ENCODE results near the gene ASXL1. TPM values are rescaled to one million over a fixed set of nuclear protein-coding genes. Genes with fewer than 3 reads are reported as not detected.

The ASXL1 gene
- total and polyA plus RNA-seq, 2 experiments from 2014 or later = 10.4 to 29.0 TPM

DNA sequence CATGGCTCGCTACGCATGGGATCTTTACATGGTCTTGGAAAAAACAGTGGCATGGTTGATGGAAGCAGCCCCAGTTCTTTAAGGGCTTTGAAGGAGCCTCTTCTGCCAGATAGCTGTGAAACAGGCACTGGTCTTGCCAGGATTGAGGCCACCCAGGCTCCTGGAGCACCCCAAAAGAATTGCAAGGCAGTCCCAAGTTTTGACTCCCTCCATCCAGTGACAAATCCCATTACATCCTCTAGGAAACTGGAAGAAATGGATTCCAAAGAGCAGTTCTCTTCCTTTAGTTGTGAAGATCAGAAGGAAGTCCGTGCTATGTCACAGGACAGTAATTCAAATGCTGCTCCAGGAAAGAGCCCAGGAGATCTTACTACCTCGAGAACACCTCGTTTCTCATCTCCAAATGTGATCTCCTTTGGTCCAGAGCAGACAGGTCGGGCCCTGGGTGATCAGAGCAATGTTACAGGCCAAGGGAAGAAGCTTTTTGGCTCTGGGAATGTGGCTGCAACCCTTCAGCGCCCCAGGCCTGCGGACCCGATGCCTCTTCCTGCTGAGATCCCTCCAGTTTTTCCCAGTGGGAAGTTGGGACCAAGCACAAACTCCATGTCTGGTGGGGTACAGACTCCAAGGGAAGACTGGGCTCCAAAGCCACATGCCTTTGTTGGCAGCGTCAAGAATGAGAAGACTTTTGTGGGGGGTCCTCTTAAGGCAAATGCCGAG lies 78.2 kb downstream of the ASXL1 start (continued):
- TF ChIP-seq, protein P1, sequence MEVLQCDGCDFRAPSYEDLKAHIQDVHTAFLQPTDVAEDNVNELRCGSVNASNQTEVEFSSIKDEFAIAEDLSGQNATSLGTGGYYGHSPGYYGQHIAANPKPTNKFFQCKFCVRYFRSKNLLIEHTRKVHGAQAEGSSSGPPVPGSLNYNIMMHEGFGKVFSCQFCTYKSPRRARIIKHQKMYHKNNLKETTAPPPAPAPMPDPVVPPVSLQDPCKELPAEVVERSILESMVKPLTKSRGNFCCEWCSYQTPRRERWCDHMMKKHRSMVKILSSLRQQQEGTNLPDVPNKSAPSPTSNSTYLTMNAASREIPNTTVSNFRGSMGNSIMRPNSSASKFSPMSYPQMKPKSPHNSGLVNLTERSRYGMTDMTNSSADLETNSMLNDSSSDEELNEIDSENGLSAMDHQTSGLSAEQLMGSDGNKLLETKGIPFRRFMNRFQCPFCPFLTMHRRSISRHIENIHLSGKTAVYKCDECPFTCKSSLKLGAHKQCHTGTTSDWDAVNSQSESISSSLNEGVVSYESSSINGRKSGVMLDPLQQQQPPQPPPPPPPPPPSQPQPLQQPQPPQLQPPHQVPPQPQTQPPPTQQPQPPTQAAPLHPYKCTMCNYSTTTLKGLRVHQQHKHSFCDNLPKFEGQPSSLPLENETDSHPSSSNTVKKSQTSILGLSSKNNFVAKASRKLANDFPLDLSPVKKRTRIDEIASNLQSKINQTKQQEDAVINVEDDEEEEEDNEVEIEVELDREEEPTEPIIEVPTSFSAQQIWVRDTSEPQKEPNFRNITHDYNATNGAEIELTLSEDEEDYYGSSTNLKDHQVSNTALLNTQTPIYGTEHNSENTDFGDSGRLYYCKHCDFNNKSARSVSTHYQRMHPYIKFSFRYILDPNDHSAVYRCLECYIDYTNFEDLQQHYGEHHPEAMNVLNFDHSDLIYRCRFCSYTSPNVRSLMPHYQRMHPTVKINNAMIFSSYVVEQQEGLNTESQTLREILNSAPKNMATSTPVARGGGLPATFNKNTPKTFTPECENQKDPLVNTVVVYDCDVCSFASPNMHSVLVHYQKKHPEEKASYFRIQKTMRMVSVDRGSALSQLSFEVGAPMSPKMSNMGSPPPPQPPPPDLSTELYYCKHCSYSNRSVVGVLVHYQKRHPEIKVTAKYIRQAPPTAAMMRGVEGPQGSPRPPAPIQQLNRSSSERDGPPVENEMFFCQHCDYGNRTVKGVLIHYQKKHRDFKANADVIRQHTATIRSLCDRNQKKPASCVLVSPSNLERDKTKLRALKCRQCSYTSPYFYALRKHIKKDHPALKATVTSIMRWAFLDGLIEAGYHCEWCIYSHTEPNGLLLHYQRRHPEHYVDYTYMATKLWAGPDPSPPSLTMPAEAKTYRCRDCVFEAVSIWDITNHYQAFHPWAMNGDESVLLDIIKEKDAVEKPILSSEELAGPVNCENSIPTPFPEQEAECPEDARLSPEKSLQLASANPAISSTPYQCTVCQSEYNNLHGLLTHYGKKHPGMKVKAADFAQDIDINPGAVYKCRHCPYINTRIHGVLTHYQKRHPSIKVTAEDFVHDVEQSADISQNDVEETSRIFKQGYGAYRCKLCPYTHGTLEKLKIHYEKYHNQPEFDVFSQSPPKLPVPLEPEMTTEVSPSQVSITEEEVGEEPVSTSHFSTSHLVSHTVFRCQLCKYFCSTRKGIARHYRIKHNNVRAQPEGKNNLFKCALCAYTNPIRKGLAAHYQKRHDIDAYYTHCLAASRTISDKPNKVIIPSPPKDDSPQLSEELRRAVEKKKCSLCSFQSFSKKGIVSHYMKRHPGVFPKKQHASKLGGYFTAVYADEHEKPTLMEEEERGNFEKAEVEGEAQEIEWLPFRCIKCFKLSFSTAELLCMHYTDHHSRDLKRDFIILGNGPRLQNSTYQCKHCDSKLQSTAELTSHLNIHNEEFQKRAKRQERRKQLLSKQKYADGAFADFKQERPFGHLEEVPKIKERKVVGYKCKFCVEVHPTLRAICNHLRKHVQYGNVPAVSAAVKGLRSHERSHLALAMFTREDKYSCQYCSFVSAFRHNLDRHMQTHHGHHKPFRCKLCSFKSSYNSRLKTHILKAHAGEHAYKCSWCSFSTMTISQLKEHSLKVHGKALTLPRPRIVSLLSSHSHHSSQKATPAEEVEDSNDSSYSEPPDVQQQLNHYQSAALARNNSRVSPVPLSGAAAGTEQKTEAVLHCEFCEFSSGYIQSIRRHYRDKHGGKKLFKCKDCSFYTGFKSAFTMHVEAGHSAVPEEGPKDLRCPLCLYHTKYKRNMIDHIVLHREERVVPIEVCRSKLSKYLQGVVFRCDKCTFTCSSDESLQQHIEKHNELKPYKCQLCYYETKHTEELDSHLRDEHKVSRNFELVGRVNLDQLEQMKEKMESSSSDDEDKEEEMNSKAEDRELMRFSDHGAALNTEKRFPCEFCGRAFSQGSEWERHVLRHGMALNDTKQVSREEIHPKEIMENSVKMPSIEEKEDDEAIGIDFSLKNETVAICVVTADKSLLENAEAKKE (CRISPR knock-in tag; IDR thresholded peaks at IDR 0.05) = no peak
- TF ChIP-seq CREB1 (CRISPR knock-in tag; IDR thresholded peaks at IDR 0.05; ENCODE audit: low read depth) = no peak
- TF ChIP-seq ZNF331 (CRISPR knock-in tag; IDR thresholded peaks at IDR 0.05; ENCODE audit: low read depth) = no peak
- no peak for TF ChIP-seq EZH2 (IDR thresholded peaks at IDR 0.05; ENCODE audit: low read depth, unreplicated experiment)
- TF ChIP-seq JUNB (IDR thresholded peaks at IDR 0.05; ENCODE audit: unreplicated experiment) = no peak
- TF ChIP-seq ZNF114 (CRISPR knock-in tag; IDR thresholded peaks at IDR 0.05) = no peak
- no peak for TF ChIP-seq NANOG (IDR thresholded peaks at IDR 0.05; ENCODE audit: borderline replicate concordance)
- TF ChIP-seq REST (IDR thresholded peaks at IDR 0.05; ENCODE audit: unreplicated experiment) = no peak
- TF ChIP-seq POLR2AphosphoS5 (IDR thresholded peaks at IDR 0.05; ENCODE audit: low read depth) = no peak
- TF ChIP-seq ETS1 (IDR thresholded peaks at IDR 0.05) = no peak
- no peak for TF ChIP-seq EZH2phosphoT487 (IDR thresholded peaks at IDR 0.05; ENCODE audit: unreplicated experiment)

Data from GM23338 (cell line).